GM12873 (cell line): ENCODE results near the gene HHAT.

Experiments
- CTCF ChIP-seq: IDR thresholded peaks from 2 replicates; pipeline ENCODE4 v1.5.1; 2012; ENCODE audit warnings: low read depth, mild to moderate bottlenecking, moderate library complexity, low read length, control low read depth; ENCODE audit not compliant: insufficient read depth; ENCODE audit errors: missing control alignments

The HHAT gene

GRCh38 chr1:210293171-210293607 is 35.5 kb upstream of the HHAT start:
- no peak for TF ChIP-seq CTCF

GRCh38 chr1:210294999-210295745 is 33.5 kb upstream of the HHAT start:
- TF ChIP-seq CTCF = no peak

- TF ChIP-seq CTCF = no peak
These were observed 32.0 kb upstream of the HHAT start for GRCh38 chr1:210296682-210297081.

GRCh38 chr1:210298296-210298695 is 30.4 kb upstream of the HHAT start:
- no peak for TF ChIP-seq CTCF

GRCh38 chr1:210298936-210299335 is 29.8 kb upstream of the HHAT start:
- no peak for TF ChIP-seq CTCF

- no peak for TF ChIP-seq CTCF
These were observed 29.2 kb upstream of the HHAT start for GRCh38 chr1:210299501-210299900.

GRCh38 chr1:210300923-210301614 is 27.6 kb upstream of the HHAT start:
- no peak for TF ChIP-seq CTCF
